Stimulated activated memory B cell treated with anti-CD40 and anti-IgM and Interleukin-4, amounts not matched to agents 10 μg/mL and 1 μg/mL and 100 μg/mL, for 72 hours (primary cell): ENCODE data around the gene YWHAB.
A peak's percentile ranks its signal among the peaks of the same experiment; 100 is the strongest.
"Not testable (repeated sequence)": the region's sequence is repeated elsewhere in the genome, so short reads cannot be mapped to it uniquely, and the experiment has no call there.

Experiments used
- ATAC-seq: fragments of 150-1000 bp; cut with Tn5 transposase; 2 replicates; pipeline ENCODE4 v1.10.0; 2021
- H3K27ac Mint-ChIP-seq: one replicate; pipeline ENCODE4 v1.8.0; 2022; ENCODE audit warnings: mild to moderate bottlenecking, mixed read lengths
- H3K27me3 Mint-ChIP-seq: one replicate; pipeline ENCODE4 v1.8.0; 2022; ENCODE audit warnings: mixed read lengths
- H3K36me3 Mint-ChIP-seq: one replicate; pipeline ENCODE4 v1.8.0; 2022; ENCODE audit warnings: mixed read lengths
- H3K4me1 Mint-ChIP-seq: one replicate; pipeline ENCODE4 v1.8.0; 2022; ENCODE audit warnings: mixed read lengths
- H3K4me3 Mint-ChIP-seq: one replicate; pipeline ENCODE4 v1.8.0; 2022; ENCODE audit warnings: mild to moderate bottlenecking, moderate library complexity, mixed read lengths
- H3K9me3 Mint-ChIP-seq: one replicate; pipeline ENCODE4 v1.8.0; 2022; ENCODE audit warnings: mixed read lengths

YWHAB gene

GRCh38 chr20:44858606-44859360 is 26.7 kb upstream of the YWHAB start:
- no peak for ATAC-seq
- no peak overlapping the region for H3K27ac Mint-ChIP-seq
- H3K27me3 Mint-ChIP-seq: peaks cover 2% of the 10 kb centered on the region
- no peak overlapping the region for H3K4me3 Mint-ChIP-seq
- H3K36me3 Mint-ChIP-seq: no peaks in the 10 kb centered on the region
- H3K4me1 Mint-ChIP-seq: peaks cover 12% of the 10 kb centered on the region
- peaks cover 3% of the 10 kb centered on the region for H3K9me3 Mint-ChIP-seq

GRCh38 chr20:44861531-44862006 is 23.9 kb upstream of the YWHAB start:
- H3K36me3 Mint-ChIP-seq: no peaks in the 10 kb centered on the region
- peaks cover 19% of the 10 kb centered on the region for H3K27me3 Mint-ChIP-seq
- no peak overlapping the region for H3K4me3 Mint-ChIP-seq
- H3K9me3 Mint-ChIP-seq: peaks cover 2% of the 10 kb centered on the region
- no peak overlapping the region for H3K27ac Mint-ChIP-seq
- ATAC-seq: no peak
- peaks cover 12% of the 10 kb centered on the region for H3K4me1 Mint-ChIP-seq

DNA sequence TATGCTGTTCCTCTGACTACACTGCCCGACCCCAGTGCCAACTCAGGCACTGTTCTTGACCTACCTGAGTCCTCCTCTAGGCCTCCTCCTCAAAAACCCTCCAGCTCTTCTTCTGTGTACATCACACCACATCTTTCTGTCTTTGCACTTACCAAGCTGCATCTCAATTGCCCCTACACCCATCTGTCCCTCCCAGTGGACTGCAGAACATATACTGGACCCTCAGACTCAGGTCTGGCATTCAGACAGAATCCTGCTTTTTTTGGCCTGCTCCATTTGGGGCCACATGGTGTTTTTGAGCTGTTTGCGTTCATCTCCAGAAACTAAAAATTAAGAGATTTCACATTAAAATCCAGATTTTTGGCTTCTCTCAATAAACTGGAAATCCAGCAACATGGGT is 23.2 kb upstream of the YWHAB start:
- no peaks in the 10 kb centered on the region for H3K36me3 Mint-ChIP-seq
- peaks cover 27% of the 10 kb centered on the region for H3K27me3 Mint-ChIP-seq
- H3K4me1 Mint-ChIP-seq: peaks cover 15% of the 10 kb centered on the region
- H3K27ac Mint-ChIP-seq: no peak overlapping the region
- ATAC-seq: no peak
- H3K9me3 Mint-ChIP-seq: no peaks in the 10 kb centered on the region
- H3K4me3 Mint-ChIP-seq: no peak overlapping the region

DNA sequence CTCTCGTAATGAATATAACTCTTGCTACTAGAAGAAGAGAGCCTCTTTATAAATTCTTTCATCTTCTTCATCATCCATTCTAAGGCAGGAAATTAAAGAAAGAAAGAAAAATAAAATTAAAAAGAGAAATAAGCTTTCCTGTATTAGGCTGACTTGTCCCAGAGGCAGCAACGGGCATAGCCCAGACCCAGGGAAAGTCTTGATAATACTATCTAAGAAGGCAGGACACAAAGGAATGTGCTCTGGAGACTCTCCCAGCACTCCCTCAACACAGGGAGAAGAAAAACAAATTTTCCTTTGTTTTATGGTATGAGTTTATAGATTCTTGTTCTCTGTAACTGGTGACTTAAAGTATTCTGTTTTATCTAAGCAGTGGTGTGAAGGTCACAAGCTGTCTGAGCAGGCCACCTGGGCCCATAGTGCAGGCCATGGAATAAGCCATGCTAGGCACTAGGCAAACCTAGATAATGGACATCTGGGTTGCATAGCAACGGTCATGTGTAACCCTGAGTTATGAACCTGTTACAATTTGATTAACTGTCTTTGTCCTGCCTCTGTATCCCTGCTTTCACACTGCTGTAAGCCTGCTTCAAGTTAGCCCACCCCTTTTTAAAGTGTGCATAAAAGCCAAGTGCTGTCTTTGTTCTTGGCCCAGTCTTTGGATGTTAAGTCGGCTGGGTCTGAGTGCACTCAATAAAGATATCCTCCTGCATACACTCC is 22.0 kb upstream of the YWHAB start:
- ATAC-seq, H3K4me3 Mint-ChIP-seq, H3K36me3 Mint-ChIP-seq, H3K27ac Mint-ChIP-seq, H3K9me3 Mint-ChIP-seq: not testable (repeated sequence)
- Mint-ChIP-seq H3K4me1 (peaks cover 21% of the 10 kb centered on the region), H3K27me3 (peaks cover 36% of the 10 kb centered on the region)

GRCh38 chr20:44864493-44864892 is 21.0 kb upstream of the YWHAB start:
- not testable (repeated sequence) for H3K36me3 Mint-ChIP-seq, H3K9me3 Mint-ChIP-seq, H3K4me3 Mint-ChIP-seq, ATAC-seq, H3K27ac Mint-ChIP-seq
- peaks cover 14% of the 10 kb centered on the region for H3K4me1 Mint-ChIP-seq
- peaks cover 37% of the 10 kb centered on the region for H3K27me3 Mint-ChIP-seq

DNA sequence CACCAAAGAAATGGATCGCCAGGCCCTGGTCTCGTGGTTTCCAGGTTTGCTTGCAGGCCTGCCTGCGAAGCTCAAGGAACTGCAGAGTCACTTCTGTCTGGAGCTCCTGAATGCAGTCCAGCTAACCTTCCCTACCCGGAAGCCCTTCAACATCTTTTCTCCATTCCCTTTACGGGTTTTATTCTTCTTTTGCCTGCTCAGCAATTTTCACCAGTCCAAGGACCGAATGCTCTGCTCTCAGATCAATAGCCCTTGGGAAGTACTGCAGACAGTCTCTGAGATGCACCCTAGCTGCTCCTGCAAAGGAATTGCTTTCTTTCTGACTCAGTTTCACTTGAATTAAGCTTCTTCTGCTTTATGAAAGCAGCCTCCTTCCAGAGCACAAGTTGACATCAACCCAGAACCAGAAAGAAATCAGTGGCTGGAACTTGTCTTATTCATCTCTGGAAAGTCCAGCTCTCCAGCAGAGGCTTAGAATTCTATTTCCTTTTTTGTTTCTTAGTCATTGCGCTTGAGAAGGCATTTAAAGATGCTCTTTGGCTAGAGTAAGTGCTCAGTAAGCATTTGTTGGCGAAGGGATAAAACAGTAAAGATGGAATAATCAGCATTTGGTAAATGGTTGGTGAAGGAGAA is 18.7 kb upstream of the YWHAB start:
- peaks cover 14% of the 10 kb centered on the region for H3K4me1 Mint-ChIP-seq
- H3K27ac Mint-ChIP-seq: peak overlapping the region; percentile 62
- ATAC-seq: peak; percentile 71

GRCh38 chr20:44869471-44869870 is 16.0 kb upstream of the YWHAB start:
- H3K4me1 Mint-ChIP-seq: peaks cover 14% of the 10 kb centered on the region
- no peak overlapping the region for H3K27ac Mint-ChIP-seq
- ATAC-seq: no peak
- H3K4me3 Mint-ChIP-seq: no peak overlapping the region
- H3K36me3 Mint-ChIP-seq: peaks cover 6% of the 10 kb centered on the region
- peaks cover 37% of the 10 kb centered on the region for H3K27me3 Mint-ChIP-seq
- no peaks in the 10 kb centered on the region for H3K9me3 Mint-ChIP-seq

More for the DNA sequence above, 18.7 kb upstream of the YWHAB start:
- Mint-ChIP-seq H3K4me3 (peak overlapping the region; percentile 78), H3K36me3 (no peaks in the 10 kb centered on the region), H3K27me3 (peaks cover 37% of the 10 kb centered on the region), H3K9me3 (no peaks in the 10 kb centered on the region)

DNA sequence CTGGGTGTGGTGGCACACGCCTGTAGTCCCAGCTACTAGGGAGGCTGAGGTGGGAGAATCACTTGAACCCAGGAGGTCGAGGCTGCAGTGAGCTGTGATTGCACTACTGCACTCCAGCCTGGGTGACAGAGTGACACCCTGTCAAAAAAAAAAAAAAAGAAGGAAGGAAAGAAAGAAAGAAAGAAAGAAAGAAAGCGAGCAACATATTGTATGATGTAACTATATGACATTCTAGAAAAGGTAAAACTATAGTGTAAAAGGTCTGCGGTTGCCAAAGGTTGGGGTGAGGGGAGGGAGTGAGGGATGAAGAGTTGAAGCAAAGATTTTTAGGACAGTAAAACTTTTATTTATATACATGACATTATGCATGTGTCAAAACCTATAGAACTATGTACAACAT is 3.1 kb upstream of the YWHAB start:
- not testable (repeated sequence) for H3K9me3 Mint-ChIP-seq, H3K4me3 Mint-ChIP-seq, H3K36me3 Mint-ChIP-seq, H3K27ac Mint-ChIP-seq, H3K27me3 Mint-ChIP-seq, ATAC-seq
- peaks cover 28% of the 10 kb centered on the region for H3K4me1 Mint-ChIP-seq

DNA sequence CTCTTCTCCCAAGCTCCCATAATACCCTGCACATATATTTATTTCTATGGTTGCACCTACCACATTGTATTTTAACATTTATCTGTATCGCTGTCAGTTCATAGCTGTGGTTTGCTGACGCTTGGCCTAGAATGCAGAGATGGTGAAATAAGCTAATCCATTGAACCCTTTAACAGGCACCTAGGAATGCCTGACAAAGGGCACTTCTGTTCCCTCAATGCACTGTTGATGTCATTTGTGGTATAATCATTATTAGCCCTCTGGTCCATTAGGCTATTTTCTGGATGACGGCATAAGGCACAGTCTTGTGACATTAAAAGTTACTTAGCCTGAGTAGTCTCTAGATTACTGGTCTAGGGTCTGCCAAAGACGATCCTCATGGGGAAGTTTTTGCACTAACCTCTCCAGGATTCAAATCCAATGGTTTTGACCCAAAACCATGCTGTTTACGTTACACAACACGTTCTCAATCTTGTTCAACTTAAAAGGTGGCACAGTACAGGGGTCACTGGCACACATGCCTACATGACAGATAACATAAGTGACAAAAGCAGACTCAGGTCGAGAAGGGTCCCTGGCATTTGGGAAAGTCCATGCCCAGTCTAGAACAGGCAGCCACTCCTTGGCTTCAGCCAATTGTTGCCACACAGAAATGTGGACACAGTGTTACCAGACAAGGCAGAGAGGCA is 2.1 kb upstream of the YWHAB start:
- peak overlapping the region; percentile 92 for H3K27ac Mint-ChIP-seq
- H3K4me1 Mint-ChIP-seq: peaks cover 36% of the 10 kb centered on the region
- ATAC-seq: no peak
- no peak overlapping the region for H3K4me3 Mint-ChIP-seq
- no peaks in the 10 kb centered on the region for H3K27me3 Mint-ChIP-seq
- H3K36me3 Mint-ChIP-seq: no peaks in the 10 kb centered on the region
- H3K9me3 Mint-ChIP-seq: no peaks in the 10 kb centered on the region

DNA sequence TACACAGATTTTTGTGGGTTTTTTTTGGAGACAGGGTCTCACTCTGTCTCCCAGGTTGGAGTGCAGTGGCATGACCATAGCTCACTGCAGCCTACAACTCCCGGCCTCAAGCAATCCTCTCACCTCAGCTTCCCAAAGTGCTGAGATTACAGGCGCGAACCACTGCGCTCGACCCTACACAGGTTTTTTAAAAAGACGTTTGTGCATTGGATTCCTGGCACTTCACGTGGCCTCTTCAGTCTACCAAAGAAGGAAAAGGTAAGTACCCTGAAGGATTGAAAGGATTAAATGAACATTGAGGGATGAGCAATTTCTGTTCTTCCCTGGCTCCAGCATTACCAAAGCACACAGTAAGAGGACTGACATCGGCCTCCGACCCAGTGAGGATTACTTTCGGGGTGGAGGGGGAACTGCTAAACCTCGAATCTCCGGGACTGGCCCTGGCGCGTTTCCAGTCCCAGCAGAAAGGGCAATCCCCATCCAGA is 556 bp upstream of the YWHAB start:
- Mint-ChIP-seq H3K27me3 (no peaks in the 10 kb centered on the region), H3K36me3 (no peaks in the 10 kb centered on the region), H3K9me3 (no peaks in the 10 kb centered on the region), H3K4me3 (peak overlapping the region; percentile 96), H3K27ac (peak overlapping the region; percentile 92), H3K4me1 (peaks cover 52% of the 10 kb centered on the region)
- no peak for ATAC-seq

GRCh38 chr20:44886266-44886651 is 754 bp downstream of the YWHAB start:
- Mint-ChIP-seq H3K4me1 (peaks cover 62% of the 10 kb centered on the region), H3K36me3 (no peaks in the 10 kb centered on the region), H3K27me3 (no peaks in the 10 kb centered on the region), H3K27ac (peak overlapping the region; percentile 92), H3K4me3 (peak overlapping the region; percentile 96), H3K9me3 (no peaks in the 10 kb centered on the region)
- no peak for ATAC-seq

- peak overlapping the region; percentile 96 for H3K4me3 Mint-ChIP-seq
- peaks cover under 1% of the 10 kb centered on the region for H3K36me3 Mint-ChIP-seq
- H3K27me3 Mint-ChIP-seq: no peaks in the 10 kb centered on the region
- ATAC-seq: no peak
- no peaks in the 10 kb centered on the region for H3K9me3 Mint-ChIP-seq
- H3K4me1 Mint-ChIP-seq: peaks cover 68% of the 10 kb centered on the region
- peak overlapping the region; percentile 92 for H3K27ac Mint-ChIP-seq
These were observed 1.3 kb downstream of the YWHAB start for GRCh38 chr20:44886828-44887227.

GRCh38 chr20:44887466-44887865 is 2.0 kb downstream of the YWHAB start:
- no peak for ATAC-seq
- Mint-ChIP-seq H3K4me3 (peak overlapping the region; percentile 96), H3K36me3 (peaks cover 6% of the 10 kb centered on the region), H3K9me3 (no peaks in the 10 kb centered on the region), H3K4me1 (peaks cover 74% of the 10 kb centered on the region), H3K27me3 (no peaks in the 10 kb centered on the region), H3K27ac (no peak overlapping the region)

DNA sequence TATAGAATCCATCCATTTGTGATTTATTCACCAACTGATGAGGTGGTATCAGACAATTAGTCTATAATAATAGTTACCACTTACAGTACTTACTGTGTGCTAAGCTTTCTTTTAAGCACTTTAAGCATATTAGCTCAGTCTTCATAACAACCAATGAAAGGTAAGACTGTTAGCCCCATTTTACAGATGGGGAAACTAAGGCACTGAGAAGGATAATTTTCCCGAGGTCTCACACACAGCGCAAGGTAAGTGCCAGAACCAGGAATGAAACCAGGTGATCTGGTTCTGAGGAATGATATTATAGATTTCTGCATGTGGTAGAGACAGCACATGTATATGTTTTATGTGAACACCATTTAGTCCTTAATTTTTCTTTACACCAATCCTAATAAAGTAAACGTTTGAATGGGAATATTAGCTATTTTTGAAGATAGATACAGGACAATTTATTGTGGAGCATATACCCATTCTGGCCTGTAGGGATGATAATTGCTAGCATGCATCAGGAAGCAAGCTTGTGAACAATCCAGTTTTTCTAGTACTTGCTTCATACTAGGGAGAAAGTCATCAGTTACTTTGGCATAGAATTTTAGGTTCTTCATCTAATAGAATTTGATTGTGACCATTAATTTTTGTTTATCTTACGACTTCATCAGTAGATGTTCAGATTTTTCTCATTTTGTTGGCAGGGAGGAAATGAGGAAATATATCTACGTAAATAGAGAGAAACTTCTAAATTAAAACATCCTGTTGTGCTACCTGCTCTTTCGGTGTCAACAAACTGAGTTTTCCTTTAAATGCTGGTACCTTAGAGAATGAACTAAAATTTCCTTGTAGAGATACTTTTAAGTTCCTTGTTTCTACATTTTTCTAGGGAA is 3.0 kb downstream of the YWHAB start:
- H3K4me3 Mint-ChIP-seq: peak overlapping the region; percentile 69
- H3K36me3 Mint-ChIP-seq: peaks cover 6% of the 10 kb centered on the region
- no peaks in the 10 kb centered on the region for H3K9me3 Mint-ChIP-seq
- H3K4me1 Mint-ChIP-seq: peaks cover 82% of the 10 kb centered on the region
- H3K27me3 Mint-ChIP-seq: no peaks in the 10 kb centered on the region
- ATAC-seq: no peak
- peak overlapping the region; percentile 74 for H3K27ac Mint-ChIP-seq
